ENCODE data around the gene PHF1. TPM values are rescaled to one million over a fixed set of nuclear protein-coding genes. Genes with fewer than 3 reads are reported as not detected.

Gene PHF1
- total and polyA plus RNA-seq, 2 of the 13 experiments (the other 11 are each of a cell fraction or from before 2014, with no cell fraction given), result 25.4 to 61.9 TPM

GRCh38 chr6:33425668-33426577 lies 15.1 kb downstream of the PHF1 start (continued):
- TF ChIP-seq ZNF687 (CRISPR knock-in tag; IDR thresholded peaks at IDR 0.05) (peak; percentile 91), MXI1 (IDR thresholded peaks at IDR 0.05; ENCODE audit: borderline replicate concordance, low read depth, low read length) (peak; percentile 70; the same call in 1 of the 3 replicates), RXRB (CRISPR knock-in tag; IDR thresholded peaks at IDR 0.05; ENCODE audit: borderline replicate concordance) (peak; percentile 59), ZNF773 (CRISPR knock-in tag; IDR thresholded peaks at IDR 0.05; ENCODE audit: borderline replicate concordance) (no peak), ZBTB49 (CRISPR knock-in tag; IDR thresholded peaks at IDR 0.05; ENCODE audit: borderline replicate concordance) (no peak), KDM2A (CRISPR knock-in tag; IDR thresholded peaks at IDR 0.05; ENCODE audit: borderline replicate concordance, low read depth) (peak; percentile 78; the same call in 1 of the 2 replicates), MED8 (CRISPR knock-in tag; IDR thresholded peaks at IDR 0.05; ENCODE audit: insufficient replicate concordance) (no peak), IKZF1 (IDR thresholded peaks at IDR 0.05) (no peak), ARID3A (IDR thresholded peaks at IDR 0.05; ENCODE audit: low read depth, low read length) (no peak), NFIB (CRISPR knock-in tag; IDR thresholded peaks at IDR 0.05; ENCODE audit: borderline replicate concordance) (no peak), KAT8 (CRISPR knock-in tag; IDR thresholded peaks at IDR 0.05) (peak; percentile 72), ZNF792 (CRISPR knock-in tag; IDR thresholded peaks at IDR 0.05) (peak; percentile 44), MIER3 (CRISPR knock-in tag; IDR thresholded peaks at IDR 0.05; ENCODE audit: borderline replicate concordance) (peak; percentile 42; the same call in 1 of the 2 replicates), JDP2 (CRISPR knock-in tag; IDR thresholded peaks at IDR 0.05; ENCODE audit: borderline replicate concordance) (no peak), GTF2F1 (IDR thresholded peaks at IDR 0.05; ENCODE audit: low read length) (no peak)
